ENCODE data around the gene RIN3. TPM values are rescaled to one million over a fixed set of nuclear protein-coding genes. Genes with fewer than 3 reads are reported as not detected.

The RIN3 gene
- total RNA-seq, 4 donors from 2014 or later: 4.7 to 7.9 (median 6.6) TPM

DNA sequence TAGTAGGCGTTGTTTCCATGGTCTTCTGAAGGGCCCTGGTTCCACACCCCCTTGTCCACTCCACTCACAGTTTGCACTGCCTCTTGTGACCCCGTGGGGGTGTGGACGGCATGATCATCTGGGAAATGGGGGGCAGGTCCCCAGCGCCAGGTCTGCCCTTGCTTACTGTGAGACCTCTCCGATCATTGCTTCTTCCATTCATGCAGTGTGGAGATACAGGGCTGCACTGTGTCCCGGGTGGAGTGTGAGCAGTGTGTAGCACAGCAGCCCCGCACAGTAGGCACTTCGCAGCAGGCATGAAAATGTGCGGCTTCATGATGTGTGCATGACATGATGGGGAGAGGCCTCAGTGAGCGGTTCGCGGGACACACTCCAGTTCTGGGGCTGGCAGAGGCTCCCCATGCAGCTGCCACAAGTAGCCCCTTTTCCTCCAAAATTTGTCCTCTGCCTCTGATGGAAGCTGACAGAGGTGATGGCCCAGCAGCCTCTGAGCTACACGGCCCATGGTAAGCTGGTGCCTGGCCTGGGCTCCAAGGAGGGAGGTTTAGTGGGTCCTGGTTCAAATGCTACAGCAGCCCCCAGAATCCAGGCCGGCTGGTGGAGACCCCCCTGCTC is 15.0 kb downstream of the RIN3 start:
- TF ChIP-seq, protein P1, sequence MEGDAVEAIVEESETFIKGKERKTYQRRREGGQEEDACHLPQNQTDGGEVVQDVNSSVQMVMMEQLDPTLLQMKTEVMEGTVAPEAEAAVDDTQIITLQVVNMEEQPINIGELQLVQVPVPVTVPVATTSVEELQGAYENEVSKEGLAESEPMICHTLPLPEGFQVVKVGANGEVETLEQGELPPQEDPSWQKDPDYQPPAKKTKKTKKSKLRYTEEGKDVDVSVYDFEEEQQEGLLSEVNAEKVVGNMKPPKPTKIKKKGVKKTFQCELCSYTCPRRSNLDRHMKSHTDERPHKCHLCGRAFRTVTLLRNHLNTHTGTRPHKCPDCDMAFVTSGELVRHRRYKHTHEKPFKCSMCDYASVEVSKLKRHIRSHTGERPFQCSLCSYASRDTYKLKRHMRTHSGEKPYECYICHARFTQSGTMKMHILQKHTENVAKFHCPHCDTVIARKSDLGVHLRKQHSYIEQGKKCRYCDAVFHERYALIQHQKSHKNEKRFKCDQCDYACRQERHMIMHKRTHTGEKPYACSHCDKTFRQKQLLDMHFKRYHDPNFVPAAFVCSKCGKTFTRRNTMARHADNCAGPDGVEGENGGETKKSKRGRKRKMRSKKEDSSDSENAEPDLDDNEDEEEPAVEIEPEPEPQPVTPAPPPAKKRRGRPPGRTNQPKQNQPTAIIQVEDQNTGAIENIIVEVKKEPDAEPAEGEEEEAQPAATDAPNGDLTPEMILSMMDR (IDR thresholded peaks at IDR 0.05): no peak
- no peaks in the 10 kb centered on the region for H3K27me3 ChIP-seq
- 91 to 96% methylated on average over 14 of the region's 14 CpGs for WGBS, 2 donors
- H3K9me3 ChIP-seq: no peaks in the 10 kb centered on the region
- peaks cover 0 to 4% of the 10 kb centered on the region in 2 donors for H3K4me1 ChIP-seq
- intact Hi-C loops (cut with DNase I): no loop called here
- H3K4me3 ChIP-seq (replicated peaks in 1 of 3): no peak overlapping the region
- H3K36me3 ChIP-seq: no peaks in the 10 kb centered on the region
- H3K27ac ChIP-seq: no peak overlapping the region
- no peak for DNase-seq

DNA sequence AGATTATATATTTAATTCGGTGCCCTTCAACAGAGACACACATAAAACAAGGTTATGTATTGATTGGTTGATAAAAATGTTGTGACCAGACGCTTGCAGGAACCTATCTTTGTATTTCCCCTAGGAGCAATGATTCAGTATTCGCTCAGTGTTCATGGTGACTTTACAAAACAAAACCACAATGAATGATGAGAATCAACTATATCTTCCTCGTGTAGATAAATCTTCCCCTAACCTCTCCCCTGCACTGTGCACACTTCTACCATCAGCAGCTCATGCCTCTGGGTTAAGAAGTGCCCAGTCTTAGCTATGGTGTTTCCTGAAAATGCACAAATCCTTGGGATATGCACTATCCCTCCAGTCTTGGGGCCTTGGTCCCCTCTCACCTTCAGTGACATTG is 16.3 kb downstream of the RIN3 start:
- no peaks in the 10 kb centered on the region for H3K9me3 ChIP-seq
- H3K27me3 ChIP-seq: no peaks in the 10 kb centered on the region
- peaks cover 0 to 4% of the 10 kb centered on the region in 2 donors for H3K4me1 ChIP-seq
- no peaks in the 10 kb centered on the region for H3K36me3 ChIP-seq
- 83 to 84% methylated on average over 4 of the region's 4 CpGs for WGBS, 2 donors
- H3K4me3 ChIP-seq (replicated peaks in 1 of 3): no peak overlapping the region
- TF ChIP-seq POLR2A (IDR thresholded peaks at IDR 0.05): no peak
- TF ChIP-seq, protein P1 (IDR thresholded peaks at IDR 0.05): no peak
- no peak overlapping the region for H3K27ac ChIP-seq
- intact Hi-C loops (cut with DNase I): no loop called here
- DNase-seq: no peak

DNA sequence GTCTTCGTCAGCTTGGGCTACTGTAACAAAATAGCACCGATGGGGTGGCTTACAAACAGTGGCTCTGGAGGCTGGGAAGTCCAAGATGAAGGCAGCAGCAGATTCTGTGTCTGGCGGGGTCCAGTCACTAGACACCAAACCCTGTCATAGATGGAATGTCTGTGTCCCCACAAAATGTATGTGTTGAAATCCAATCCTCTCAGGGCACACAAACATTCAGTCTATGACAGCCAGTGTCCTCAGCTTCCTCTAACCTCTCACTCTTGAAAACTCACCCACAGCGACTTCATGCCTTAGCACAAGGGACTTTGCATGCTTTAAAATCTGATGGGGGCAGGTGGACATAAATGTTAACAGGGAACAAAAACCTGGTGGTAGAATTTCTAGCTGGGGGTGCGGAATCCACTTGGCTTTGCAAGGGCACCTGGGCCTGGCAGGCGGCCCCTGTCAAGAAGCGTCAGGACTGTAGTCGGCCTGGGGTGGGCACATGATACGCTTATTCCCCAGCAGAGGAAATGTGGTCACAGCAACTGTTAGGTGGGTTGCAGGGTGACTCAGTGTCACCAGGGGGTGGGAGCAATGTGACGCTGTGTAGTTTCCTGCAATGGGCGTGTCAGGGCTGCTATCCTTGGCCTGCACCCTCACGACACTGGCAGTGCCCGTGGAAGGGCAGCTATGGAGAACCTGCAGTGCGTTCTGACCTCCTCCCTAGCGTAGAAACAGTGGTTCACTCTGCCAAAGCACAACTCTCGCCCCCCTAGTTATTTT is 17.7 kb downstream of the RIN3 start:
- no peak overlapping the region for H3K27ac ChIP-seq
- intact Hi-C loops (cut with DNase I): no loop called here

DNA sequence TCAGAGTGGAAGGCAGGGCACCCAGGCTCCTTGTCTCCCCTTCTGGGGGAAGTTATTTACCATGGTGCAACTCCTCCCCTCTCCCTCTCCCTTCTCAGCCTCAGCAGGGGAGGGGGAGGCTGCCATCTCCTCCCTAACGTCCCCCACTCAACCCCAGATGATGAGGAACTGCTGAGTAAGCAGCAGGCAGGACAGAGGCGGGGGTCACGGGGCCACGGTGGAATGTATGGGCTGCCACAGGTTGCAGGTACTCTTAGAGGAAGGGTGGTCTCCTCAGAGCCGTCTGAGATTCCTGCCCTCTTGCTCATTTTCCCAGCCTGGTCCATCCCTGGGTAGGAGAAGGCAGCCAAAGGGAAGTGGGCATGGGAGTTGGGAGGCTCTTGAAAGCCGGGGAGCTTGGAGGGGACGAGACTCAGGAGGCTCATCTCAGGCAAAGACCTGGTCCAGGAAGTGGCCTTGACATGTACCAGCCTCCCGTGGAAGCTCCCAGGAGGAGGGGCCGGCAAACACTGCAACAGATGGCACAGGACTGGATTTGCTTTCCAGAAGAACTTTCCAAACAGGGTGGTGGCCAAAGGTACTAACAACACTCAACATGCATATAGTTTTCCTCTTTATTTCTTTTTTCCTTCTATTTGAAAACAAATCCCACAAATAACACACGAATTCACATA is 19.0 kb downstream of the RIN3 start:
- 59 to 62% methylated on average over 7 to 10 of the region's 10 CpGs for WGBS, 2 donors
- Histone ChIP-seq H3K27me3 (no peaks in the 10 kb centered on the region), H3K9me3 (no peaks in the 10 kb centered on the region), H3K4me1 (peaks cover 0 to 4% of the 10 kb centered on the region in 2 donors), H3K36me3 (no peaks in the 10 kb centered on the region), H3K4me3 (replicated peaks in 1 of 3) (no peak overlapping the region), H3K27ac (no peak overlapping the region)
- TF ChIP-seq, protein P1 (IDR thresholded peaks at IDR 0.05): no peak
- TF ChIP-seq POLR2A (IDR thresholded peaks at IDR 0.05): no peak
- no peak for DNase-seq
- intact Hi-C loops (cut with DNase I): no loop called here

More for the DNA sequence above, 17.7 kb downstream of the RIN3 start:
- no peaks in the 10 kb centered on the region for H3K27me3 ChIP-seq
- no peak overlapping the region for H3K4me3 ChIP-seq (replicated peaks in 1 of 3)
- 85 to 90% methylated on average over 16 of the region's 16 CpGs for WGBS, 2 donors
- TF ChIP-seq POLR2A (IDR thresholded peaks at IDR 0.05): no peak
- TF ChIP-seq, protein P1 (IDR thresholded peaks at IDR 0.05): no peak
- DNase-seq: peak in 1 of 2 donors; percentile 13
- H3K36me3 ChIP-seq: no peaks in the 10 kb centered on the region
- peaks cover 0 to 4% of the 10 kb centered on the region in 2 donors for H3K4me1 ChIP-seq
- H3K9me3 ChIP-seq: no peaks in the 10 kb centered on the region
